Activated CD4-positive, alpha-beta T cell treated with anti-CD3 and anti-CD28 coated beads, Interleukin-2, Interleukin-6, amounts not matched to agents 100 ng/mL and 50 ng/mL, durations not matched to agents 16 hours and 8 hours (primary cell): ENCODE measurements around the gene TNFSF4.
A peak's percentile ranks its signal among the peaks of the same experiment; 100 is the strongest.
"Not testable (repeated sequence)": the region's sequence is repeated elsewhere in the genome, so short reads cannot be mapped to it uniquely, and the experiment has no call there.

ENCODE experiments used
- DNase-seq: peaks from one replicate; pipeline ENCODE4 v3.0.0-alpha.2; 2020

Gene TNFSF4

GRCh38 chr1:173161510-173162221 lies 45.5 kb downstream of the TNFSF4 start:
- peak; percentile 39 for DNase-seq

DNA sequence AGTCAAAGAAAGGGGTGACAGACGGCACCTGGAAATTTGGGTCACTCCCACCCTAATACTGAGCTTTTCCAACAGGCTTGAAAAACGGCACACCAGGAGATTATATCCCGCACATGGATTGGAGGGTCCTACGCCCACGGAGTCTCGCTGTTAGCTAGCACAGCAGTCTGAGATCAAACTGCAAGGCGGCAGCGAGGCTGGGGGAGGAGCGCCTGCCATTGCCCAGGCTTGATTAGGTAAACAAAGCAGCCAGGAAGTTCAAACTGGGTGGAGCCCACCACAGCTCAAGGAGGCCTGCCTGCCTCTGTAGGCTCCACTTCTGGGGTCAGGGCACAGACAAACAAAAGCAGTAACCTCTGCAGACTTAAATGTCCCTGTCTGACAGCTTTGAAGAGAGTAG lies 53.2 kb downstream of the TNFSF4 start:
- DNase-seq, result not testable (repeated sequence)

- DNase-seq, result no peak
Measured at GRCh38 chr1:173153503-173153902, 53.6 kb downstream of the TNFSF4 start.

GRCh38 chr1:173152598-173152997 lies 54.5 kb downstream of the TNFSF4 start:
- no peak for DNase-seq

DNA sequence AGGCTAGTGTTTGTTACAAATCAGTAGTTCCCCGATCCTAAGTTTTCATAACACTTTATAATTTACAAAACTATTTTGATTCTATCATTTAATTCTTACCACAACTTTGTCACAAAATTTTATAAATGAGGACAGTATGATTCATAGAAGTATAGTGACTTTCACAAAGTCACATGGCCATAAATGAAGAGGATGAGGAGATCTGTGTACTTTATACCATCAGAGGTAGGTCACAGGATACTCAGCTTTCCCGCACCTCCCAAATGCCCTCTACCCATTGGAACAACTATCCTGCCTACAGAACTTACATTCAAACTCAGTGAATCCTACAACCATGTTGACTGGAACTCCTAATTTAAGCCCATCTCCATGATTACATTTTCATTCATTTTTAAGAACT lies 56.3 kb downstream of the TNFSF4 start:
- DNase-seq, result no peak

DNA sequence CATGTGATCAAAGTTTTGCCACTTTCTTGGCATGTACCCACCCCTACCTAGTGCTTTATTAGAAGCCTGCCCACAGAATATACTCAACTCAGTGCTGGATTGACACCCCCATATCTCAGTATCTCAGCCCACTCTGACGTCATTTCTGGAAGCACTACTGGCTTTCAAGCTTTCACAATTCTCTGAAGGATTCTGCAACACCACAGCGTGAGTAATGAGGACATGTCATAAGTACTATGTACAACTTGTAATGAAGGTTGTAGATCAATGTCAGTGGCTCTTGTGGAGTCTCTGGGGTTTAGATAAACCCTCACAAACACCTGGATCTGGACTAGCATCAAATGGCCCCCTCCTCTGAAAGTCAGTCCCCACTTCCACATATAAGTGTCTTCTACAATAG lies 57.2 kb downstream of the TNFSF4 start:
- DNase-seq, result peak; percentile 8

DNA sequence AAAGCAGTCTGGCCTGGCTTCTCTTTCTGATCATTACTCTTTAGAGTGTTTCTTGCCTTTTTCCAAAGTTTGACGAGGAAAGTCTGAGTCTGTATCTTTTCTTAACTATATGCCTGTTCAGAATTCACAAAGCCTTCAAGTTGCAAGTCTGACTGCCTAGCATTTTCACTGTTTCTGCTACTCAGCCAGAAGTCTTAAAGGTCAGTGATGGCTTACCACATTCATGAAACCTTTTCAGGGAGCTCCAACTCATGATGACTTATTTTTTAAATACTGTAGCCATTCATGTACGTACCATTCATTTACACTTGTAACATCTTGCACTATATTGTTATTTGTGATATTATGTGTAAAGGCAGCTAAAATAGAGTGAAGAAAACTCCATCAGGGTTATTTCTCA lies 58.2 kb downstream of the TNFSF4 start:
- DNase-seq, result no peak

DNA sequence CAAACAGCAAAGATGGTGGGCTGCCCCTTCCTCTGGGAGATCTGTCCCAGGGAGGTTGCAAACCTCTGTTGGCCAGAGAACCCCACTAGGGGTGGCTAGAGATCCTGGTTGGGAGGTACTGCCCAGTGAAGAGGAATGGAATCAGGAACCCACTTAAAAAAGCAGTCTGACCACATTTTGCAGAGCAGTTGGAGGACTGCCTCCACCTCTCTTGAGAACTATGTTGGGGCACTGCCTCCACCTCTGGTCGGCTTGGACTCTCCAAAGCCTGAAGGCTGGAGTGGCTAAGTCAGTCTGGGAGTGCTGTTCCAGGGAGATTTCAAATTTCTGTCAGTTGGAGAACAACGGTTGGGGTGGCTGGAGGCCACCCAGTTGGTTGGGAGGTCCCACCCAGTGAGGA lies 58.6 kb downstream of the TNFSF4 start:
- DNase-seq, result no peak

DNA sequence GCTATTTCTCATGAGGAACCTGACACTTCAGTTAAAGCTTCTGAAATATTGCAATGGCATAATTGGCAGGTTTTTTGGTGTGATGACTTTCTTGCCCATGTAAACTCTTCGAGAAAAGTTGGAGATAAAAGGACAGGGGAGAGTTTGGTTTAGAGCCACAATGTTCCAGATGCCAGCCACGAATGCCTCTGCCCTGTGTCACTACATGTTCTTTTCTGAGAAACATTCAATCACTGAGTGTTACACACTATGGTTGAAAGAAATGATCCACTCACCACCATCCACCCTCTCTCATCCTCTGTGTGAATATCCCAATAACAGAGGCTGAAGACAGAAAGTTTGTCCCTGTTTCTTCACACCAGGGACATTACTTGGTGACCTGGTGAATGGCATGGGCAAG lies 66.4 kb downstream of the TNFSF4 start:
- no peak for DNase-seq

GRCh38 chr1:173139706-173140105 lies 67.4 kb downstream of the TNFSF4 start:
- no peak for DNase-seq

DNA sequence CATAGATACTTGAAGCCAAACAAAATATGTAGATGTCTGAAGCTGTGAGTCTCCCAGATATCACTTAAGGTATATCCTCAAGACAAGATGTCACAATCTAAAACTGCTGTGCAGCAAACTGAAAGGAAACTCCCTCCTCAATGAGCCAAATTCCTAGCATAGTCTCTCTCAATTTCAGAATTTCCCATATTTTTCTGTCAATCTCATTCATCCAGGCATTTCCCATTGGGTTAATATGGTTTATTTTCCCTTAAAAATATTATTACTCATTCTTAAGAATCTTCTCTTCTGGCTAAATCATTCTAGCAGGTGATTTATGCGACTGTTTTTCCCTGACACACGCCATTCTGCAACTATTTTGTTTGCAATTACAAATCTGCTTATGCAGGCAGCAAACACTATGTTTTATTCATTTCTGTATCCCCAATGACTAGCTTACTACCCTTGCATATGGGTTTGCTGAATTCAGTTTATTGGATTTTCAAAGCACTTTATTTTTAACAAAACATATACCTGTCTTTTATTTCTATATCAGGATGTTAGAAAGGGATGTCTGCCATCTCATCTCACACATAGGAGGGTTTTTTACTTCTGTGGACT lies 69.9 kb downstream of the TNFSF4 start:
- DNase-seq, result no peak

DNA sequence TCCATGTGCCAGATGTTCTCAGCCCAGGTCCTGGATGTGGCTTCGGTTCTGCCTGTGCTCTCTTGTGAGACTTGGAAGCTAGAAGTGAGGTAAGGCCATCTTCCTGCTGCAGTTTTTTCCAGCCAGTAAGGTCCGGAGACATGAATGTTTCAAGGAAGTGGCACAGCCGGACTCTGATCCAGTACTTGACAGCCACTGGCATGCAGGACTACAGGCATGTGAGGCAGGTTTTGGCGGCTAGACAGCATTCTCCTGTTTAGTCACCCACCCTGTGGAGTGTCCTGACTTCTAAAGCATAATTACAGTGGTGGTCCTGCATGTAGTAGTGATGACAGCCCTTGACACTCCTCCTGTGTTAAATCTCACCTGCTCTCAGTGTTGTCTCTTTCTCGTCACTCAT lies 72.3 kb downstream of the TNFSF4 start:
- no peak for DNase-seq

- DNase-seq, result no peak
Measured at GRCh38 chr1:173134029-173134428, 73.1 kb downstream of the TNFSF4 start.
